HL-60 (cell line): ENCODE measurements around the gene WIZ.

Source experiments
- POLR2AphosphoS5 ChIP-seq: IDR thresholded peaks from 2 replicates; pipeline ENCODE4 v1.6.1; 2012; ENCODE audit warnings: low read depth
- TF ChIP-seq, protein P1 (sequence below): IDR thresholded peaks from one replicate; pipeline ENCODE4 v1.5.1; 2011; ENCODE audit warnings: low read length, control low read depth, inconsistent platforms; ENCODE audit not compliant: insufficient read depth

DNA sequence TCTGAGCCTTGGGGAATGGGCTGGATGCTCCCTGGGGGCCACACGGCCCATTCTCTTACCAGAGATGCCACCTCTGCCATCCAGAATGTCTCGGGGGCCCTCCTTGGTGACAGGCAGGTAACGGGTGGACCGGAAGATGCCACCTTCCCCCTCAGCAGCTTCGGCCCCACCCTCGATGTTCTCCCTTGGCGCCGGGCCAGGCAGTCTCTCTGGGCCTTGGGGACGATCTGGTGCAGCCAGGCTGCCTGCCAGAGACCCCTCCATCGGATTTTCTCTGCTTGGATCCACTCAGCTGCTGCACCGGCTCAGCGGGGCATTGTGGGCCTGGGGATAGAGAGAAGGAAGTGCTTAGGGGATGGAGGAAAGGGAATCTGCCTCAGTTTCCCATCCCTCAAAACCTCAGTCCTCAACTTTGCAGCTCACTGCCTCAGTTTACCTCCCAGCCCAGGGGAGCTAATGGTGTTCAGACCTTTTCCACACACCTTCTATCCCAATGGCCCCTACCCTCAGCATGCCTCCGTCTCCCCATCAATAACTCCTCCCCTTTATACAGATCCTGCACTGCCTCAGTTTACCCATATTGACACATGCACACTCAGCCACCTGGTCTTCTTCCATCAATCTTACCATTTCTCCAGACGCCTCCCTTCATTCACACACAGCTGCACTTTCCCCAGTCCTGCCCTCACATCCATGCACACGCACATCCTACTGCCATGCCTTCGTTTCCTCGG, 1.5 kb downstream of the WIZ start:
- TF ChIP-seq, protein P1, sequence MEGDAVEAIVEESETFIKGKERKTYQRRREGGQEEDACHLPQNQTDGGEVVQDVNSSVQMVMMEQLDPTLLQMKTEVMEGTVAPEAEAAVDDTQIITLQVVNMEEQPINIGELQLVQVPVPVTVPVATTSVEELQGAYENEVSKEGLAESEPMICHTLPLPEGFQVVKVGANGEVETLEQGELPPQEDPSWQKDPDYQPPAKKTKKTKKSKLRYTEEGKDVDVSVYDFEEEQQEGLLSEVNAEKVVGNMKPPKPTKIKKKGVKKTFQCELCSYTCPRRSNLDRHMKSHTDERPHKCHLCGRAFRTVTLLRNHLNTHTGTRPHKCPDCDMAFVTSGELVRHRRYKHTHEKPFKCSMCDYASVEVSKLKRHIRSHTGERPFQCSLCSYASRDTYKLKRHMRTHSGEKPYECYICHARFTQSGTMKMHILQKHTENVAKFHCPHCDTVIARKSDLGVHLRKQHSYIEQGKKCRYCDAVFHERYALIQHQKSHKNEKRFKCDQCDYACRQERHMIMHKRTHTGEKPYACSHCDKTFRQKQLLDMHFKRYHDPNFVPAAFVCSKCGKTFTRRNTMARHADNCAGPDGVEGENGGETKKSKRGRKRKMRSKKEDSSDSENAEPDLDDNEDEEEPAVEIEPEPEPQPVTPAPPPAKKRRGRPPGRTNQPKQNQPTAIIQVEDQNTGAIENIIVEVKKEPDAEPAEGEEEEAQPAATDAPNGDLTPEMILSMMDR, result no peak
- TF ChIP-seq POLR2AphosphoS5, result no peak
